Measurements from ENCODE around the gene SLC25A6.

DNA sequence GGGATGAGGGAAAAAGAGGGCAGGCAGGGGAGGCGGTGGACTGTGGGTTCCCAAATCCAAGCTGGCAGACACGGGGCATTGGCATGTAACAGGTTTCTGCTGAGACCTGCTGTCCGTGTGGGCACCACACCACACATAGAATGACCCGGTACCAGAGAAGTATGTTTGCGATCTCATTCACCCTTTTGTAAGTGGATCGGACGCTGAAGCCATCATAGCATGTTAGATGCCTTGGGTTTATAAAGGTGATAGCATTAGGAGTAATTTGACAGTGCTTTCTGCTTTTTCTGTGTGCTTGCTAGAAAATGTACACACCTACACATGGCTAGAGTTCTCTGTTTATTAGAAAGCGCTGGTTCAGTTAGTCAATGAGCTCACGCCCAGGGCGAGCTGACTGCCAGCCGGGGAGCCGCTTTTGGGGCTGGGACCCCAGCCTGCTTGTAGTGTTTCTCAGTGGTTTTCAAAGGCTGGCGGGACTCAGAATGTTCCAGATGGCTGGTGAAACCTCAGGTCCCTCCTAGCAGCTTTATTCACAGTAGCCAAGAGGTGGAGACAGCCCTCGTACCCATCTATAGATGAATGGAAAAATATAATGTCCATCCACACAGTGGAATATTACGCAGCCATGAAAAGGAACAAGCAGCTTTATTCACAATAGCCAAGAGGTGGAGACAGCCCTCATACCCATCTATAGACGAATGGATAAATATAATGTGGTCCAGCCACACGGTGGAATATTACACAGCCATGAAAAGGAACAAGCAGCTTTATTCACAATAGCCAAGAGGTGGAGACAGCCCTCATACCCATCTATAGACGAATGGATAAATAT, 54.7 kb downstream of the SLC25A6 start:
- TF ChIP-seq CTCF (IDR thresholded peaks at IDR 0.05) (no peak), POLR2A (IDR thresholded peaks at IDR 0.05) (no peak)

Measured in ovary (tissue), 3 donors.